ENCODE results near the gene ADAM12.

The ADAM12 gene

DNA sequence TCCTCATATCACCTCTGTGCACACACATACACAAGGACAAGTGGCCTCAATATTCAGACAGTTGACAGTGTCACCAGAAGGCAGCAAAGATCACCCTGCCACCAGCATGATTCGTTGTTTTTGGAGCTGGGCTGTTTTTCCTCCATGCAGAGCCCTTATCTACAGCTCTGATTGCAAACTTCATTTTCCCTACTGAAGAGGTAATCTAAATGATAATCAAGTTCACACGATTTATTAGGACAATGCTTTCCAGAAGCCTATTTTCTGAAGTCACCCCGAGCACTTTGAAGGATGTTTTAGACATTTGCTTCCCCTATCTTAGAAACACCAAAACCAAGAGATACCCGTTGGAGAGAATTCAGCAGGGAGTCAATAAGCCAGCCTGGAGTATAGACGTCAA lies 46.0 kb upstream of the ADAM12 start (continued):
- no peak for TF ChIP-seq CREB5 (CRISPR knock-in tag; IDR thresholded peaks at IDR 0.05; ENCODE audit: low read depth)

- no peak for TF ChIP-seq CSRNP3 (CRISPR knock-in tag; IDR thresholded peaks at IDR 0.05)
- TF ChIP-seq PATZ1 (CRISPR knock-in tag; IDR thresholded peaks at IDR 0.05; ENCODE audit: borderline replicate concordance): no peak
- no peak for TF ChIP-seq PPARA (CRISPR knock-in tag; IDR thresholded peaks at IDR 0.05; ENCODE audit: borderline replicate concordance)
- TF ChIP-seq ZFP30 (CRISPR knock-in tag; IDR thresholded peaks at IDR 0.05): no peak
- TF ChIP-seq ZFP3 (CRISPR knock-in tag; IDR thresholded peaks at IDR 0.05): no peak
- TF ChIP-seq ARNTL (CRISPR knock-in tag; IDR thresholded peaks at IDR 0.05; ENCODE audit: borderline replicate concordance, low read depth): no peak
- TF ChIP-seq ZNF565 (CRISPR knock-in tag; conservative IDR thresholded peaks at IDR 0.05; ENCODE audit: low read depth): no peak
- no peak for TF ChIP-seq TCF4 (CRISPR knock-in tag; IDR thresholded peaks at IDR 0.05; ENCODE audit: borderline replicate concordance)
- no peak for TF ChIP-seq RARB (CRISPR knock-in tag; IDR thresholded peaks at IDR 0.05)
These were observed 45.1 kb upstream of the ADAM12 start for GRCh38 chr10:126433351-126433750.

DNA sequence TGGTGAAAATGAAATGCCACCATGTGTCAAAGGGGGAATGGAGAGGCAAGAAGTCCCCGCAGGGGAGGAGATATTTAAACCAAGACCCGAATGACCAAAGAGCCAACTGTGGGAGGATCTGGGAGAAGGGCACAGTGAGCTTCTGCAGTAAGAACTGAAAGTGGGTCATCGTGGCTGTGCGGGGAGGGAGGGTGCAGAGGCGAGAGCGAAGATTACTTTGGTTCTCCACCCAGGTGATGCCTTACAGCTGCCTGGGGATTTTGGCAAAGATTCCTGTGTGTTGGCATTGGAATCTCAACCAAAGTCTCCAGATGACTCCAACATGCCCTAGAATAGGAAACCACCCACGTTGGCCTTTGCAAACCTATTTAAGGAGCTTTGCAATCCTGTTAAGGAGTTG lies 44.2 kb upstream of the ADAM12 start:
- no peak for ATAC-seq
- TF ChIP-seq ZNF565 (CRISPR knock-in tag; conservative IDR thresholded peaks at IDR 0.05; ENCODE audit: low read depth) (no peak), CSRNP3 (CRISPR knock-in tag; IDR thresholded peaks at IDR 0.05) (no peak), CREB5 (CRISPR knock-in tag; IDR thresholded peaks at IDR 0.05; ENCODE audit: low read depth) (no peak), ZFP30 (CRISPR knock-in tag; IDR thresholded peaks at IDR 0.05) (no peak), SNAI2 (CRISPR knock-in tag; IDR thresholded peaks at IDR 0.05) (no peak), ARNTL (CRISPR knock-in tag; IDR thresholded peaks at IDR 0.05; ENCODE audit: borderline replicate concordance, low read depth) (no peak), OSR1 (CRISPR knock-in tag; IDR thresholded peaks at IDR 0.05) (no peak), ESRRG (CRISPR knock-in tag; IDR thresholded peaks at IDR 0.05) (no peak), ZNF70 (CRISPR knock-in tag; IDR thresholded peaks at IDR 0.05) (no peak), ZFP3 (CRISPR knock-in tag; IDR thresholded peaks at IDR 0.05) (no peak), ZC3H10 (CRISPR knock-in tag; IDR thresholded peaks at IDR 0.05) (no peak), BACH2 (CRISPR knock-in tag; IDR thresholded peaks at IDR 0.05; ENCODE audit: borderline replicate concordance) (no peak), PATZ1 (CRISPR knock-in tag; IDR thresholded peaks at IDR 0.05; ENCODE audit: borderline replicate concordance) (no peak), ZNF8 (CRISPR knock-in tag; IDR thresholded peaks at IDR 0.05) (no peak), CSDC2 (CRISPR knock-in tag; IDR thresholded peaks at IDR 0.05) (no peak), ISL1 (CRISPR knock-in tag; IDR thresholded peaks at IDR 0.05) (no peak), PPARA (CRISPR knock-in tag; IDR thresholded peaks at IDR 0.05; ENCODE audit: borderline replicate concordance) (no peak)

More at GRCh38 chr10:126433351-126433750, 45.1 kb upstream of the ADAM12 start:
- no peak for ATAC-seq

DNA sequence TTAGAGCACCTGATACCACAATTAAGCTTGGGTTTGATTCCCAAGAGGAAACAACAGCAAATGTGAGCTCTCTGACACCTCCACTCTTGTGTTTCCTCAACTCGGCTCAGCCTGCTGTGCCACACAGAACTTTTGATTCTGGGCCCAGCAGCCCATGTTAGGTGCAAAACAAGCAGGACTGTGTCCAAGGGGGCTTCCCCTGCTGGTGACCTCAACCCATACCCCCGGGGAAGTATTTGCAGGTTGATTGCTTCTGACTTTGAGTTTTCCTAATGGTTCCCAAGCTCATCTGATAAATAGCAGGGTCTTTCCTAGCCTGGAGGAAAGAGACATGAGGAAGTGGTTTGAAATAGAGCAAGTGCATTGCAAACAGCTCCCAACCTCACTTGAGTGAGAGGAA lies 43.5 kb upstream of the ADAM12 start:
- ATAC-seq: no peak
- TF ChIP-seq ZNF70 (CRISPR knock-in tag; IDR thresholded peaks at IDR 0.05) (no peak), GLIS3 (CRISPR knock-in tag; IDR thresholded peaks at IDR 0.05) (no peak), ISL1 (CRISPR knock-in tag; IDR thresholded peaks at IDR 0.05) (no peak), ARNTL (CRISPR knock-in tag; IDR thresholded peaks at IDR 0.05; ENCODE audit: borderline replicate concordance, low read depth) (no peak), ZFP30 (CRISPR knock-in tag; IDR thresholded peaks at IDR 0.05) (no peak), ZC3H10 (CRISPR knock-in tag; IDR thresholded peaks at IDR 0.05) (no peak), TOX (CRISPR knock-in tag; IDR thresholded peaks at IDR 0.05; ENCODE audit: borderline replicate concordance) (no peak), BACH2 (CRISPR knock-in tag; IDR thresholded peaks at IDR 0.05; ENCODE audit: borderline replicate concordance) (no peak), PATZ1 (CRISPR knock-in tag; IDR thresholded peaks at IDR 0.05; ENCODE audit: borderline replicate concordance) (no peak), ZNF8 (CRISPR knock-in tag; IDR thresholded peaks at IDR 0.05) (no peak), TCF4 (CRISPR knock-in tag; IDR thresholded peaks at IDR 0.05; ENCODE audit: borderline replicate concordance) (no peak)
